Skeletal muscle satellite cell (primary cell): ENCODE data around the gene LRIT3.

Experiments used
- H3K27me3 ChIP-seq: 2 replicates; pipeline ENCODE4 v1.7.0; 2013; ENCODE audit warnings: low read length; ENCODE audit not compliant: control insufficient read depth, insufficient read depth
- H3K36me3 ChIP-seq: 2 replicates; pipeline ENCODE4 v1.7.0; 2013; ENCODE audit warnings: mild to moderate bottlenecking, control low read depth, low read length; ENCODE audit not compliant: insufficient read depth
- H3K4me1 ChIP-seq: 2 replicates; pipeline ENCODE4 v1.7.0; 2013; ENCODE audit warnings: low read length; ENCODE audit not compliant: control insufficient read depth, insufficient read depth
- H3K4me2 ChIP-seq: 2 replicates; pipeline ENCODE4 v1.7.0; 2013; ENCODE audit warnings: mild to moderate bottlenecking, low read length
- H3K4me3 ChIP-seq: 2 replicates; pipeline ENCODE4 v1.7.0; 2013; ENCODE audit warnings: low read length
- H3K9ac ChIP-seq: 2 replicates; pipeline ENCODE4 v1.7.0; 2013; ENCODE audit warnings: mild to moderate bottlenecking, low read depth, low read length, moderate library complexity
- H3K9me3 ChIP-seq: replicated peaks from 2 replicates; pipeline ENCODE4 v1.7.0; 2013; ENCODE audit warnings: mild to moderate bottlenecking, control low read depth, low read length

LRIT3 gene

GRCh38 chr4:109913596-109914241 lies 65.8 kb downstream of the LRIT3 start:
- Histone ChIP-seq H3K4me3 (no peak overlapping the region), H3K9ac (no peak overlapping the region), H3K36me3 (no peaks in the 10 kb centered on the region), H3K4me2 (no peak overlapping the region), H3K4me1 (peaks cover 4% of the 10 kb centered on the region), H3K27me3 (peaks cover 21% of the 10 kb centered on the region), H3K9me3 (no peaks in the 10 kb centered on the region)

- Histone ChIP-seq H3K4me1 (peaks cover 4% of the 10 kb centered on the region), H3K9me3 (no peaks in the 10 kb centered on the region), H3K4me3 (no peak overlapping the region), H3K9ac (no peak overlapping the region), H3K36me3 (no peaks in the 10 kb centered on the region), H3K27me3 (peaks cover 21% of the 10 kb centered on the region), H3K4me2 (no peak overlapping the region)
Observed at GRCh38 chr4:109914322-109914721, 66.4 kb downstream of the LRIT3 start.

DNA sequence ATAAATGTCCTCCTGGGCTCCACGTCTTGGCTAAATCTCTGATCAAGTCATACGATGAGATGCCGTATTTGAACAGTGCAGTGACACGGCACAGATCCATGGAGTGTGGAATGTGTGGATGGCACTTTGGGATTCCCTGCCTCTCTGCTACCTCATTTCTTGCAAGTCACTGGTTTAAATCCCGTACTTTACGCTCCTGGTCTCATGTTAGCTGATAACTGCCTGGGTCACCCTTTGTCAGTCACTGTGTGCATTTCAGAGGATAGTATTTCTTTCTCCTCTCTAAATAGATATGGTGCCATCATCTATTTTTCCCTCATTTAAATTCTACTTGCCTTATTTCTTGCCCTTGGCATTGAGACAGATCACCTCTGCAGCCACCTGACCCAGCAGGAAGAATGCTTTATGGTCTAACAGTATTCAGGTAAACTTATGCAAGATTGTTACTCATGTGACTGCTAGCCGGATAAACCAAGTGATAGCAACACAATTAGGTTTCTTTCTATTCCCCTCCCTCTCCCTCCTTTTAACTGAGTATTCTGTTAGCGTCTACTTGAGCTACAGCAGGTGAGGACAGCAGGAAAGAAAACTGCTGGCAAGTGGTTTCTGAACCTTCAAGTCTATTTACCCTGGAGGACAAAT lies 67.6 kb downstream of the LRIT3 start:
- H3K4me3 ChIP-seq: no peak overlapping the region
- no peaks in the 10 kb centered on the region for H3K36me3 ChIP-seq
- peaks cover 21% of the 10 kb centered on the region for H3K27me3 ChIP-seq
- no peaks in the 10 kb centered on the region for H3K9me3 ChIP-seq
- no peak overlapping the region for H3K4me2 ChIP-seq
- no peak overlapping the region for H3K9ac ChIP-seq
- peaks cover 4% of the 10 kb centered on the region for H3K4me1 ChIP-seq

- H3K4me3 ChIP-seq: no peak overlapping the region
- H3K9ac ChIP-seq: no peak overlapping the region
Observed at GRCh38 chr4:109916027-109916409, 68.1 kb downstream of the LRIT3 start.

DNA sequence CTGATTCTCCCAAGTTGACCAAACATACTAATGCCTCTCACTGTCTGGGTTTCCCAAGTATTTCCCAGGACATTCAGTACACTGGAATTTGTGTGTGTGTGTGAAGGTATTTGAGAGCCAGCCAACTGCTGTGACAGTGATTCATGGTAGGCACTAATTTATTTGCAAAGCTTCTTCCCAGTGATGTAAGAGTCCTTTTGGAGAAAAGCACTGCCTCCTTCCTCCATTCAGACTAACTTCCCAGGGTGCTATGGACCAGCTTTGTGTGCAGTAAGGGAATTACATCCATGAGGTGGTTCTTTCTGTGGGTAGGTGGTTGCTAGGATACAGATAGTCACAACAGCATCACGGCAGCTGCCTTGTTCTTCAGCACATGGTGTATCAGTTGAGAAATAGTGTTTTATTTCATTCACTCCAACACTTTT lies 73.5 kb downstream of the LRIT3 start:
- H3K4me3 ChIP-seq: no peak overlapping the region
- H3K4me2 ChIP-seq: no peak overlapping the region
- no peaks in the 10 kb centered on the region for H3K9me3 ChIP-seq
- H3K36me3 ChIP-seq: no peaks in the 10 kb centered on the region
- no peaks in the 10 kb centered on the region for H3K4me1 ChIP-seq
- H3K27me3 ChIP-seq: no peaks in the 10 kb centered on the region
- no peak overlapping the region for H3K9ac ChIP-seq

More at GRCh38 chr4:109916027-109916409, 68.1 kb downstream of the LRIT3 start:
- Histone ChIP-seq H3K4me2 (no peak overlapping the region), H3K4me1 (peaks cover 4% of the 10 kb centered on the region), H3K36me3 (no peaks in the 10 kb centered on the region), H3K27me3 (peaks cover 21% of the 10 kb centered on the region), H3K9me3 (no peaks in the 10 kb centered on the region)
